ENCODE results near the gene CDR2L. TPM values are rescaled to one million over a fixed set of nuclear protein-coding genes. Genes with fewer than 3 reads are reported as not detected.

CDR2L gene
- total RNA-seq (10 to 100 TPM in 1 of 7 donors, 1 to 10 TPM in 6; 4.5 to 19.2 (median 5.8) TPM), polyA plus RNA-seq (1 to 10 TPM; 2.1 to 3.3 TPM)
- long read RNA-seq, donor 1, partial matches to known transcripts, result 3 of 3 reads
- long read RNA-seq, donor 1, other reads (novel, unspliced or antisense), result 0 of 3 reads
- long read RNA-seq, donor 2, partial matches to known transcripts, result 218 of 503 reads
- long read RNA-seq, donor 2, other reads (novel, unspliced or antisense), result 283 of 503 reads
- long read RNA-seq, donor 3, partial matches to known transcripts, result 4 of 7 reads
- long read RNA-seq, donor 3, other reads (novel, unspliced or antisense), result 0 of 7 reads

GRCh38 chr17:74987418-74987908, at the start of gene CDR2L:
CDR2L (plus strand) TSS chr17:74987632; CDS start chr17:74988044, 412 bp downstream.
- intact Hi-C loops (cut with DNase I), result loop anchor here in 1 of 4 donors (10.0 kb wide), 1 partner anchor 47 kb away; no protein-coding TSS in a partner anchor
- no peaks in the 10 kb centered on the region for H3K36me3 ChIP-seq
- no peaks in the 10 kb centered on the region for H3K27me3 ChIP-seq
- H3K4me3 ChIP-seq, result peak within 1 kb of the TSS; percentile 69
- WGBS, 3 donors, result 0 to 1% (median 0%) methylated on average over 28 to 51 of the region's 51 CpGs
- H3K9me3 ChIP-seq, result no peaks in the 10 kb centered on the region
- TF ChIP-seq EP300 (IDR thresholded peaks at IDR 0.05) (no peak), POLR2A (IDR thresholded peaks at IDR 0.05) (peak; percentile 62), CTCF (IDR thresholded peaks at IDR 0.05) (no peak)
- H3K27ac ChIP-seq, result peak within 1 kb of the TSS; percentile 50 to 68
- H3K4me1 ChIP-seq (ENCODE audit: insufficient read depth), result peaks cover 7% of the 10 kb centered on the region
- peak; percentile 95 to 98 (median 96) for DNase-seq

- Histone ChIP-seq H3K27me3 (peaks cover 5% of the 10 kb centered on the region), H3K27ac (no peak overlapping the region), H3K4me1 (ENCODE audit: insufficient read depth) (no peaks in the 10 kb centered on the region), H3K36me3 (no peaks in the 10 kb centered on the region), H3K4me3 (no peak overlapping the region), H3K9me3 (no peaks in the 10 kb centered on the region)
- TF ChIP-seq POLR2A (IDR thresholded peaks at IDR 0.05) (no peak), EP300 (IDR thresholded peaks at IDR 0.05) (no peak), CTCF (IDR thresholded peaks at IDR 0.05) (no peak)
- 46 to 53% (median 47%) methylated on average over 8 of the region's 8 CpGs for WGBS, 3 donors
- intact Hi-C loops (cut with DNase I), result no loop called here
- DNase-seq, result no peak
Measured at GRCh38 chr17:74938194-74938950, 49.1 kb upstream of the CDR2L start.

GRCh38 chr17:74939534-74939933, 47.9 kb upstream of the CDR2L start:
- DNase-seq, result no peak
- peaks cover 5% of the 10 kb centered on the region for H3K27me3 ChIP-seq
- no peak overlapping the region for H3K4me3 ChIP-seq
- H3K27ac ChIP-seq, result no peak overlapping the region
- H3K4me1 ChIP-seq (ENCODE audit: insufficient read depth), result no peaks in the 10 kb centered on the region
- TF ChIP-seq EP300 (IDR thresholded peaks at IDR 0.05) (no peak), CTCF (IDR thresholded peaks at IDR 0.05) (no peak), POLR2A (IDR thresholded peaks at IDR 0.05) (no peak)
- WGBS, 3 donors, result 45 to 53% (median 48%) methylated on average over 8 of the region's 8 CpGs
- no peaks in the 10 kb centered on the region for H3K9me3 ChIP-seq
- intact Hi-C loops (cut with DNase I), result no loop called here
- H3K36me3 ChIP-seq, result no peaks in the 10 kb centered on the region

- Histone ChIP-seq H3K27me3 (no peaks in the 10 kb centered on the region), H3K4me1 (ENCODE audit: insufficient read depth) (no peaks in the 10 kb centered on the region), H3K27ac (no peak overlapping the region), H3K9me3 (no peaks in the 10 kb centered on the region), H3K4me3 (no peak overlapping the region), H3K36me3 (no peaks in the 10 kb centered on the region)
- intact Hi-C loops (cut with DNase I), result no loop called here
- TF ChIP-seq CTCF (IDR thresholded peaks at IDR 0.05) (no peak), EP300 (IDR thresholded peaks at IDR 0.05) (no peak), POLR2A (IDR thresholded peaks at IDR 0.05) (no peak)
- WGBS, 3 donors, result 69 to 75% (median 74%) methylated on average over 21 of the region's 21 CpGs
- DNase-seq, result no peak
Measured at GRCh38 chr17:74941128-74941725, 46.2 kb upstream of the CDR2L start.

Measured in ovary (tissue), 10 donors.